MV-4-11 (cell line): Measurements from ENCODE around the gene PRSS36.
A peak's percentile ranks its signal among the peaks of the same experiment; 100 is the strongest.
"Not testable (repeated sequence)": the region's sequence is repeated elsewhere in the genome, so short reads cannot be mapped to it uniquely, and the experiment has no call there.

ENCODE experiments used
- DNase-seq: peaks from one replicate; lab custom pipeline; 2025; lab: John Stamatoyannopoulos, UW

Gene PRSS36

GRCh38 chr16:31149894-31150890 is at the start of gene PRSS36:
PRSS36 (minus strand) TSS chr16:31150066; CDS start chr16:31150035, 31 bp downstream.
- no peak for DNase-seq

- DNase-seq: no peak
Observed at GRCh38 chr16:31199430-31200041, 49.7 kb upstream of the PRSS36 start.

GRCh38 chr16:31198207-31198882 is 48.5 kb upstream of the PRSS36 start:
- DNase-seq: peak; percentile 56

- DNase-seq: peak; percentile 26
Observed at GRCh38 chr16:31196324-31197088, 46.6 kb upstream of the PRSS36 start.

- DNase-seq: not testable (repeated sequence)
Observed at GRCh38 chr16:31195861-31196260, 46.0 kb upstream of the PRSS36 start.

GRCh38 chr16:31194898-31195297 is 45.0 kb upstream of the PRSS36 start:
- no peak for DNase-seq

GRCh38 chr16:31193874-31194273 is 44.0 kb upstream of the PRSS36 start:
- no peak for DNase-seq

- DNase-seq: no peak
Observed at GRCh38 chr16:31192856-31193642, 43.2 kb upstream of the PRSS36 start.

GRCh38 chr16:31191697-31192428 is 42.0 kb upstream of the PRSS36 start:
- no peak for DNase-seq

GRCh38 chr16:31190818-31191444 is 41.1 kb upstream of the PRSS36 start:
- no peak for DNase-seq

GRCh38 chr16:31190061-31190460 is 40.2 kb upstream of the PRSS36 start:
- no peak for DNase-seq

GRCh38 chr16:31189412-31189778 is 39.5 kb upstream of the PRSS36 start:
- no peak for DNase-seq

GRCh38 chr16:31188450-31189411 is 38.9 kb upstream of the PRSS36 start:
- no peak for DNase-seq

- DNase-seq: no peak
Observed at GRCh38 chr16:31187808-31188189, 37.9 kb upstream of the PRSS36 start.

- no peak for DNase-seq
Observed at GRCh38 chr16:31186930-31187807, 37.3 kb upstream of the PRSS36 start.

GRCh38 chr16:31186176-31186575 is 36.3 kb upstream of the PRSS36 start:
- DNase-seq: peak; percentile 81

- DNase-seq: no peak
Observed at GRCh38 chr16:31185339-31185738, 35.5 kb upstream of the PRSS36 start.

- DNase-seq: no peak
Observed at GRCh38 chr16:31184888-31185287, 35.0 kb upstream of the PRSS36 start.
